LoVo (cell line): Measurements from ENCODE around the gene PRKAR1B.

Source experiments
- DNase-seq: peaks from one replicate; pipeline ENCODE4 v3.0.0-alpha.2; 2016; ENCODE audit warnings: low spot score

Gene PRKAR1B

GRCh38 chr7:572416-573268 lies 154.4 kb downstream of the PRKAR1B start:
- no peak for DNase-seq

DNA sequence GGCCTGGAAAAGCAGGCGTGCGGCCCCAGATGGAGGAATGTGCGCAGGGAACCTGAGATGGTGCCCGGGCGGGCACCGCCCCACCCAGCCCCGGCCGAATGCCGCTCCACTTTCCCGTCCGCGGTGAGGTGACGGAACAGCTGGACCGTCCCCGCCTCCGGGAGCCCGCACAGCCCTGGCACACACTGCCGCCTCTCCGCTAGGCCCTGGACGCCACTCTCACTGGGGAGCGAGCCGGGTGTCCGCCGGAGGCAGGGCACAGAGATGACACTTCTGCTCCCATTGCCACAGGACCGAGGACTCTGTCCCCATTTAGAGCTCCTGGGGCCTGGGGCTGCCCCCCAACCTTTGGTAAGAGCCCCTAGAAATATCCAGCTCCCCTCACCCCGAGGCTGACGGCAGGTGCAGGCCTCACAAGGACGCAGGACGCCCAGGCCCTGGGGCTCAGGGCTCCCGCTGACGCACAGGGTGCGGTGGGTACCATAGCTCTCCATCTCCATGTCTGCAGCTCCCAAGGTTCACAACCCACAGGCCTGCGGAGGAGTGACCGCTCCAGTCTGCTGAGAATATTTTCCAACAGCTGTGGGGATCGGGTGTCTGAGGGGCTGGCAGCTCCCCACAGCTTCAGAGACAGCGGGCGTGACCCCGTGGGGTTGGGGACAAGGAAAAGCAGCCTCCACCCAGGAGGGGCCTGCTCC lies 155.2 kb downstream of the PRKAR1B start:
- no peak for DNase-seq

DNA sequence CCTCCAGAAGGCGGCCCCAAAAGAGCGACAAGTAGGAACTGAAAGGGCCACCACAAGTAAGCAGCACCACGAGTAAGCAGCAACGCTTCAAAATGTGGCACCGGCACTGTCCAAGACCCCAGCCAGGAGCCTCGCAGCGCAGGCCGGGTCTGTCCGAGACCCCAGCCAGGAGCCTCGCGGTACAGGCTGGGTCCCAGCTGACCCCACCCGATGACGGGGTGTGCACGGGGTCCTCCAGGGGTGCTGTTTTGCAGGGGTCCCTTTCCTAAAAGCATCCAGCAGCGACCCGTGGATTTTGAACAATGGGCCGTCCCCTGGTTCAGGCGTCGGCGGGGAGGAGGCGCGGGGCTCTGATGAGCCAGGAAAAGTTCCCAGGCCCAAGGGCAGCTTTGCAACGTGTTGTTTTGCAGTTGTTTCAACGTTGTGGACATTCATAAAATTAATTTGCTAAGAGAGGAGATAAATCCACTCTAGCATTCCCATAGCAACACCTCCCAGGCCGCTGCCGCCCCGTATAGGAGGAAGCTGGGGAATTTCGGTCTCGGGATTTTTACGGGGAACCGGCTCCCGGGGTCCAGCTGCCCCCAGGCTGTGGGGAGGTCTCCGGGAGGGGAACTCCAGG lies 155.9 kb downstream of the PRKAR1B start:
- DNase-seq: no peak

- DNase-seq: no peak
Measured at GRCh38 chr7:570801-571070, 156.3 kb downstream of the PRKAR1B start.

- no peak for DNase-seq
Measured at GRCh38 chr7:569996-570800, 156.9 kb downstream of the PRKAR1B start.

DNA sequence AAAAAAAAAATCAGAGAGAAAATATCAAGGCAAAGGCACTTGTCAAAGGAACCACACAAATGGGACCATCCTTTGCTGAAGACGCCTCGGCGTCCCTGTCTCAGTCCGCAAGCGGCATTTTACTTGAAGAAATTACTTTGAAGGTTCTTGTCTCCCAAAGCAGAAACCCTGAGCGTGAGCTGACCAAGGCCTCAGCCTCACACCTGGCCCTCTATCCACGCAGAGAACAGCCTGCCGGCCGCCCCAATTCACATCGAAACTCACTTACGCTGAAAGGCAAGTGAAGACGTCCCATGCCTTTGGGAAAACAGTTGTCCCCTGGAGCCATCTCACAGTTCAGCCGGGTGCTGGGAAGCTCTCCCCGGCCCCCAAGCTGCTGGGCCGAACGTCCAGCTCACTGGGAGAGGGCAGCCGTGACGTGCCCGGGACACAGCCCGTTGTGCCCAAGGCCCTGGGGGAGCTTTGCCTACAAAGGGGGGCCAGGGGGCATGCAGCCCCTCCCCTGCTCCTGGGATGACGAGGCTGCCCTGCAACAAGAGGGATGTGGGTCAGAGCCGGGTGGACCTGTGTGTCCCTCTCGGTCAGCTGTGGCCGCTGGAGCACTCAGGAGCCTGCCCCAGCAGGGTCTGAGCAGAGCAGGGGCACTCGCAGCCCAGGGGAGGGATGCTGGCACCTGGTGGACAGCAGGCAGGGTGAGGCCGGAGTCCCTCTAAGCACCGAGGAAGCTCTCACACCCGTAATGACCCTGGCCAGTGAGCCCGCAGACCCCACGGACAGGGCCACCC lies 157.8 kb downstream of the PRKAR1B start:
- no peak for DNase-seq

DNA sequence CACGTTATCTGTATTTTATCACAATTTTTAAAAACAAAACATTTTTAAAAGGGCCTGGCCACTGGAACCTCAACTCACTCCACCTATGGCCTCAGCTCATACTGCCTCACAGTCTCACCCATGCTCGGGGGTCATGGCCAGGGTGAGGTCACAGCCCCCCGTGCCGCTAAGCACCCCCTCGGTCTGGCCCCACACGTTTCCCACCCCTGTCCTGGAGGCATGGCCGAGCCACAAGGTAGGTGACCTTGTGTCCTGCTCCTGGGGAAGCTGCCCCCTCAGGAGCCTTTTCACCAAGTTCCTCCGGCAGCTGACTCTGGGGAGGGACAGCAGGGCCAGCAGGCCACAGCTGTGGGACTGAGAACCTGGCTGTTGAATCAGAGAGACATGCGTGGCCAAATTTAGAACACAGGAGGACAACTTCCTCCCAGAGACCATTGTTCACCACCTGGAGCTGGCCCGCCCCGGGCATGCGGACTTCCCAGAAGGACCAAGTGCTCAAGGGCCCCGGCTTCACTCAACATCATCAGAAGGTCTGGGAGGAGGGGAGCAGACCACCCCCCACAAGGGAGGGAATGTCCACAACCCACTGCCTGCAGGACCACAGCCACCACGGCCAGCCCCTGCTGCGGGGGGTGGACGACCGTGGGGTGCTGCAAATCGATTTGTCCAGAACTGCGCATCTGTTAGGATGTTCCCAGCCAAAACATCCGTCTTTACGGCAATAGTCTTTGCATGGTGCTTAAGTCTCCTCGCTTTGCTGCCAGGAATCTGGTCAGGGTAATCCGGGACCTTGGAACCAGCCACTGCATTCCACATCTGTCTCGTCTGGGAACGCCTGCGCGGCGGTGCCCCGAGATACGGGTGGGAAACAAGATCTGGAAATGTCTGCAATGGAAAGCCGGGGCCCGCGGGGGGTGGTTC lies 158.8 kb downstream of the PRKAR1B start:
- DNase-seq: no peak

DNA sequence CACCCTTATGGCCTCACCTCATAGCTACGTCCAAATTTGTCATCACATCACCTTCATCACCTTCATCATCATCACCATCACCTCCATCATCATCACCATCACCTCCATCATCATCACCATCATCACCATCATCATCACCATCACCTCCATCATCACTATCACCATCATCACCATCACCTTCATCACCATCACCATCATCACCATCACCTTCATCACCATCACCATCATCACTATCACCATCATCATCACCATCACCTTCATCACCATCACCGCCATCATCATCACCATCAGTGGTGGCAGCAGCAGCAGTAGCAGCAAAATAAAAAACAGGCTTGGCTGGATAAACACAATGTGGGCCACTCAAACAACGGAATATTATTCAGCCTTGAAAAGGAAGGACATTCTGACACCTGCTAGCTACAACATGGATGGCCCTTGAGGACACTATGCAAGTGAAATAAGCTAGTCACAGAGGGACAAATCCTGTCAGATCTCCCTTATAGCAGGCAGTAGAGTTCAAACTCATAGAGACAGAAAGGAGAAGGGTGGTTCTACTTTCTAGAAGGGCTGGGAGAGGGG lies 159.7 kb downstream of the PRKAR1B start:
- no peak for DNase-seq

GRCh38 chr7:566100-566499 lies 161.0 kb downstream of the PRKAR1B start:
- DNase-seq: no peak

DNA sequence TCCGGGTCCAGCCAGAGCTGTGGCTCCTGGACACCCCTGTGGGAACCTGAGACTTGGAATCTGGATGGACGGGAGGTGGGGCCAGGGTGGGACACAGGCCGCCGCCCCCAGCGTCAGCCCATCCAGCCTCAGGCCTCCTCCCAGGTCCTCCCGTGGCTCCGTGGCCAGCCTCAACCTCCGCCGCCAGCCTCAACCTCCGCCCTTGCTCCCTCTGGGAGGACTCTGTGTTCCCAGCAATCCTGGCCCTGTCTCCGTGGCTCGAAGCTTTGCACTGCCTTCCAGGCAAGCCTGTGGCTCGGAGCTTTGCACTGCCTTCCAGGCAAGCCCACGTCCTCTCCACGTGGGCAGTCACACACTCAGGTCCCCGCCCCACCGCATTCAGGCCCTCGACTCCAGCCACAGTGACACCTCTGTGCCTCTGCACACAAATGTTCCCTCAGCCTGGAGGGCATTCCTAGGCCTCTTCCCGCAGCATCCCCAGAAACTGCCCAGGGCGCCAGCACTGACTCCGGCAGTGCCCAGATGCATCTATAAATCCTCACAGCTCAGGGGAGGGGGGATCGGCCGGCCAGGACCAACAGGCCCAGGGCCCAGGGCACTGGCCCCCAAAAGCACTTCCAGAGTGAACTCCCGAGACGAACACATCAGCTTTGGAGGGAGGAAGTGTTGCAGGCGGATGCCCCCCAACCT lies 162.8 kb downstream of the PRKAR1B start:
- no peak for DNase-seq

- no peak for DNase-seq
Measured at GRCh38 chr7:563629-564170, 163.4 kb downstream of the PRKAR1B start.

- DNase-seq: no peak
Measured at GRCh38 chr7:562789-563628, 164.1 kb downstream of the PRKAR1B start.

- DNase-seq: no peak
Measured at GRCh38 chr7:562374-562675, 164.8 kb downstream of the PRKAR1B start.

GRCh38 chr7:561631-562373 lies 165.3 kb downstream of the PRKAR1B start:
- no peak for DNase-seq

DNA sequence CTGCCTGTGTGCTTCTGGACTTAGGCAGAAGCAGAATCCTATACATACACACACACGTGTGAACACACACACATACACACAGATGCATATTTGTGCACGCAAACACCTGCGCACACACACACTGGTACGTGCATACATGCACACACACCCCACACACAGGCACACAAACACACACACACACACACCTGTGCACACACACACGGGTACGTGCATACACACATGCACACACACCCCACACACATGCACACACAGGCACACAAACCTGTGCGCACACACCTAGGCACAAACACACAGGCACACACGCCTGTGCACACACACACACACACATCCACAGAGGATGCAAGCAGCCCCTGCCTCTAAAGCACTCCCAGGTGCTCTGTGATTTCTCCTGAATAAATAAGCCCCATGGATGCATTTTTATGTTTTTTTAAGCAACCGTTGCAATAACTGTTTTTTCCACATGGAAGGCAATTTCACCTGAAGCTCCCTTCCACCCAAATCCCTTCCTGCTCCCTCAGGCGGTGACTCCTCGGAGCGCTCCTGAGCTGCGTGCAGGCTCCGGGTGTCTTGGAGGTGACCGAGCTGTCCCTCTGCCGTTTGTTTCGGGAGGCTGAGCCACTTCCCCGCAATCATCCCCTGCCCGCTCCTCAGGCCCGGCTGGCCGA lies 166.0 kb downstream of the PRKAR1B start:
- DNase-seq: no peak

- no peak for DNase-seq
Measured at GRCh38 chr7:559396-559705, 167.7 kb downstream of the PRKAR1B start.

DNA sequence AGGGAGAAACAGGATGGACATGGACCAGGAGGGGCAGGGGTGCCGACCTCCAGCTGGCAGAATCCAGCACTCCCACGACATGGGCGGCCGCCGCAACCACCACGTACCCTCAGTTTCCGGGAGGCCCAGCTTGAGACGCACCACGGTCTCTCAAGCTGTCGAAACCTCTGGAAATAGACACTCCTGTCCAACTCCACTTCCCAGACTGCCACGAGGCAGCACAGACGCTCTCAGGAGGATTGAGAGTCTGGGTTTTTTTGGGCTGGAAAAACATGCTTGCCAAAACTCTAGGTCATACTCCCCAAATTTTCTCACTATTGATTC lies 169.6 kb downstream of the PRKAR1B start:
- no peak for DNase-seq
